ENCODE results near the gene SMOC1. TPM values are rescaled to one million over a fixed set of nuclear protein-coding genes. Genes with fewer than 3 reads are reported as not detected.

The SMOC1 gene
- total and polyA plus RNA-seq, 2 donors (not counting 1 experiment from before 2014, with no cell fraction given): 0.06 TPM; not detected in 1

- no peaks in the 10 kb centered on the region for H3K27me3 ChIP-seq (ENCODE audit: control insufficient read depth, insufficient read depth, low read length)
- no peak for TF ChIP-seq CTCF (conservative IDR thresholded peaks at IDR 0.05 in 1 of 2, IDR thresholded peaks at IDR 0.05 in 1 of 2; ENCODE audit: low read depth in 1 of 2, low read length in 2 of 2)
- TF ChIP-seq EZH2 (IDR thresholded peaks at IDR 0.05; ENCODE audit: low read length, missing control alignments): no peak
- H3K4me2 ChIP-seq (ENCODE audit: extremely low read depth, insufficient read depth, low read length): no peak overlapping the region
- H3K9me3 ChIP-seq (ENCODE audit: control insufficient read depth, insufficient read depth, low read depth, low read length): no peaks in the 10 kb centered on the region
- H3K79me2 ChIP-seq (ENCODE audit: control insufficient read depth, insufficient read depth, low read length): no peaks in the 10 kb centered on the region
- no peak for DNase-seq (ENCODE audit: low read depth in 2 of 2)
- H3K36me3 ChIP-seq (ENCODE audit: control insufficient read depth, insufficient read depth, low read length): no peaks in the 10 kb centered on the region
- H3K4me1 ChIP-seq (ENCODE audit: control insufficient read depth, extremely low read depth, insufficient read depth, low read length): no peaks in the 10 kb centered on the region
- H3K27ac ChIP-seq (ENCODE audit: insufficient read depth, low read length): no peak overlapping the region
- no peaks in the 10 kb centered on the region for H4K20me1 ChIP-seq (ENCODE audit: control insufficient read depth, extremely low read depth, insufficient read depth, low read length)
- no peak overlapping the region for H3K9ac ChIP-seq (ENCODE audit: insufficient read depth, low read length)
- no peak overlapping the region for H3K4me3 ChIP-seq (replicated peaks in 1 of 4; ENCODE audit: control extremely low read depth in 1 of 4, insufficient read depth in 1 of 4, low read depth in 3 of 4, low read length in 4 of 4)
- H2AFZ ChIP-seq (ENCODE audit: low read length): no peak overlapping the region
Measured at GRCh38 chr14:69973846-69974245, 94.6 kb downstream of the SMOC1 start.

GRCh38 chr14:69979882-69980281 is 100.7 kb downstream of the SMOC1 start:
- no peaks in the 10 kb centered on the region for H3K79me2 ChIP-seq (ENCODE audit: control insufficient read depth, insufficient read depth, low read length)
- H3K27ac ChIP-seq (ENCODE audit: insufficient read depth, low read length): no peak overlapping the region
- H3K27me3 ChIP-seq (ENCODE audit: control insufficient read depth, insufficient read depth, low read length): no peaks in the 10 kb centered on the region
- DNase-seq (ENCODE audit: low read depth in 2 of 2): no peak
- no peak overlapping the region for H3K9ac ChIP-seq (ENCODE audit: insufficient read depth, low read length)
- no peak for TF ChIP-seq EZH2 (IDR thresholded peaks at IDR 0.05; ENCODE audit: low read length, missing control alignments)
- TF ChIP-seq CTCF (conservative IDR thresholded peaks at IDR 0.05 in 1 of 2, IDR thresholded peaks at IDR 0.05 in 1 of 2; ENCODE audit: low read depth in 1 of 2, low read length in 2 of 2): no peak
- H3K36me3 ChIP-seq (ENCODE audit: control insufficient read depth, insufficient read depth, low read length): no peaks in the 10 kb centered on the region
- no peak overlapping the region for H3K4me2 ChIP-seq (ENCODE audit: extremely low read depth, insufficient read depth, low read length)
- H3K4me3 ChIP-seq (replicated peaks in 1 of 4; ENCODE audit: control extremely low read depth in 1 of 4, insufficient read depth in 1 of 4, low read depth in 3 of 4, low read length in 4 of 4): no peak overlapping the region
- no peaks in the 10 kb centered on the region for H3K4me1 ChIP-seq (ENCODE audit: control insufficient read depth, extremely low read depth, insufficient read depth, low read length)
- no peak overlapping the region for H2AFZ ChIP-seq (ENCODE audit: low read length)
- no peaks in the 10 kb centered on the region for H4K20me1 ChIP-seq (ENCODE audit: control insufficient read depth, extremely low read depth, insufficient read depth, low read length)
- no peaks in the 10 kb centered on the region for H3K9me3 ChIP-seq (ENCODE audit: control insufficient read depth, insufficient read depth, low read depth, low read length)

GRCh38 chr14:69980457-69981425 is 101.5 kb downstream of the SMOC1 start:
- Histone ChIP-seq H3K4me2 (ENCODE audit: extremely low read depth, insufficient read depth, low read length) (no peak overlapping the region), H3K27ac (ENCODE audit: insufficient read depth, low read length) (no peak overlapping the region), H3K9me3 (ENCODE audit: control insufficient read depth, insufficient read depth, low read depth, low read length) (no peaks in the 10 kb centered on the region), H3K27me3 (ENCODE audit: control insufficient read depth, insufficient read depth, low read length) (no peaks in the 10 kb centered on the region), H3K4me3 (replicated peaks in 1 of 4; ENCODE audit: control extremely low read depth in 1 of 4, insufficient read depth in 1 of 4, low read depth in 3 of 4, low read length in 4 of 4) (no peak overlapping the region), H3K9ac (ENCODE audit: insufficient read depth, low read length) (no peak overlapping the region), H3K36me3 (ENCODE audit: control insufficient read depth, insufficient read depth, low read length) (no peaks in the 10 kb centered on the region), H2AFZ (ENCODE audit: low read length) (no peak overlapping the region), H4K20me1 (ENCODE audit: control insufficient read depth, extremely low read depth, insufficient read depth, low read length) (no peaks in the 10 kb centered on the region), H3K79me2 (ENCODE audit: control insufficient read depth, insufficient read depth, low read length) (no peaks in the 10 kb centered on the region), H3K4me1 (ENCODE audit: control insufficient read depth, extremely low read depth, insufficient read depth, low read length) (no peaks in the 10 kb centered on the region)
- TF ChIP-seq CTCF (conservative IDR thresholded peaks at IDR 0.05 in 1 of 2, IDR thresholded peaks at IDR 0.05 in 1 of 2; ENCODE audit: low read depth in 1 of 2, low read length in 2 of 2) (no peak), EZH2 (IDR thresholded peaks at IDR 0.05; ENCODE audit: low read length, missing control alignments) (no peak)
- no peak for DNase-seq (ENCODE audit: low read depth in 2 of 2)

All from fibroblast of lung (primary cell).